GM12892 (cell line): Measurements from ENCODE around the gene CRBN.
A peak's percentile ranks its signal among the peaks of the same experiment; 100 is the strongest.

Experiments
- POLR2A ChIP-seq: IDR thresholded peaks from 2 replicates; pipeline ENCODE4 v1.6.1; 2011; ENCODE audit warnings: low read depth, low read length, control low read depth
- POLR2AphosphoS5 ChIP-seq: IDR thresholded peaks from 2 replicates; pipeline ENCODE4 v1.6.1; 2011; ENCODE audit warnings: low read depth, low read length, control low read depth
- TAF1 ChIP-seq: IDR thresholded peaks from 2 replicates; pipeline ENCODE4 v1.6.1; 2011; ENCODE audit warnings: low read depth, mild to moderate bottlenecking, control low read depth, low read length, borderline replicate concordance

- peak; percentile 41; the same call in 1 of the 2 replicates for TF ChIP-seq POLR2A
- TF ChIP-seq TAF1: no peak
- 0 out of 2 replicates have a peak, but pooled peaks have one; percentile 26 for TF ChIP-seq POLR2AphosphoS5
Measured at GRCh38 chr3:3154879-3155610, 24.4 kb downstream of the CRBN start.
